Ramos (cell line): Measurements from ENCODE around the gene PKDCC.

ENCODE experiments used
- in situ Hi-C: fragments of 300-500 bp; cut with MboI; formaldehyde crosslinking; loops from one replicate; pipeline ENCODE4 v1.14.3; 2022; ENCODE audit warnings: low sequenced_read_pairs; ENCODE audit not compliant: unreplicated experiment

PKDCC gene

GRCh38 chr2:42084231-42084671, 36.4 kb downstream of the PKDCC start:
- in situ Hi-C loops: no loop called here

- in situ Hi-C loops: loop anchor here (5.0 kb wide), 1 partner anchor 218 kb away; no protein-coding TSS in a partner anchor
These were observed 37.2 kb downstream of the PKDCC start for GRCh38 chr2:42085070-42085469.

GRCh38 chr2:42085706-42086487, 38.1 kb downstream of the PKDCC start:
- in situ Hi-C loops: loop anchor here (5.0 kb wide), 1 partner anchor 219 kb away; no protein-coding TSS in a partner anchor

- in situ Hi-C loops: loop anchor here (5.0 kb wide), 1 partner anchor 219 kb away; no protein-coding TSS in a partner anchor
These were observed 38.7 kb downstream of the PKDCC start for GRCh38 chr2:42086500-42086953.

- in situ Hi-C loops: loop anchor here (5.0 kb wide), 1 partner anchor 220 kb away; no protein-coding TSS in a partner anchor
These were observed 39.5 kb downstream of the PKDCC start for GRCh38 chr2:42087137-42087856.

- in situ Hi-C loops: loop anchor here (5.0 kb wide), 1 partner anchor 221 kb away; no protein-coding TSS in a partner anchor
These were observed 40.0 kb downstream of the PKDCC start for GRCh38 chr2:42087857-42088195.

- in situ Hi-C loops: loop anchor here (5.0 kb wide), 1 partner anchor 222 kb away; no protein-coding TSS in a partner anchor
These were observed 41.6 kb downstream of the PKDCC start for GRCh38 chr2:42089340-42089925.

GRCh38 chr2:42090216-42090615, 42.4 kb downstream of the PKDCC start:
- in situ Hi-C loops: loop anchor here (10.0 kb wide), 1 partner anchor 245 kb away; no protein-coding TSS in a partner anchor

- in situ Hi-C loops: loop anchor here (10.0 kb wide), 1 partner anchor 243 kb away; no protein-coding TSS in a partner anchor
These were observed 43.9 kb downstream of the PKDCC start for GRCh38 chr2:42091671-42092070.

GRCh38 chr2:42092084-42092996, 44.5 kb downstream of the PKDCC start:
- in situ Hi-C loops: loop anchor here (10.0 kb wide), 1 partner anchor 242 kb away; no protein-coding TSS in a partner anchor

GRCh38 chr2:42094114-42094513, 46.3 kb downstream of the PKDCC start:
- in situ Hi-C loops: loop anchor here (10.0 kb wide), 1 partner anchor 241 kb away; no protein-coding TSS in a partner anchor

GRCh38 chr2:42095923-42096408, 48.1 kb downstream of the PKDCC start:
- in situ Hi-C loops: loop anchor here (10.0 kb wide), 1 partner anchor 239 kb away; no protein-coding TSS in a partner anchor

GRCh38 chr2:42096869-42097591, 49.2 kb downstream of the PKDCC start:
- in situ Hi-C loops: loop anchor here (10.0 kb wide), 1 partner anchor 238 kb away; no protein-coding TSS in a partner anchor

- in situ Hi-C loops: loop anchor here (10.0 kb wide), 1 partner anchor 236 kb away; no protein-coding TSS in a partner anchor
These were observed 51.0 kb downstream of the PKDCC start for GRCh38 chr2:42098571-42099437.

GRCh38 chr2:42099438-42100173, 51.8 kb downstream of the PKDCC start:
- in situ Hi-C loops: loop anchor here (10.0 kb wide), 1 partner anchor 235 kb away; no protein-coding TSS in a partner anchor

GRCh38 chr2:42100683-42101205, 52.9 kb downstream of the PKDCC start:
- in situ Hi-C loops: no loop called here
